Measurements from ENCODE around the gene ZDHHC14.

The ZDHHC14 gene

DNA sequence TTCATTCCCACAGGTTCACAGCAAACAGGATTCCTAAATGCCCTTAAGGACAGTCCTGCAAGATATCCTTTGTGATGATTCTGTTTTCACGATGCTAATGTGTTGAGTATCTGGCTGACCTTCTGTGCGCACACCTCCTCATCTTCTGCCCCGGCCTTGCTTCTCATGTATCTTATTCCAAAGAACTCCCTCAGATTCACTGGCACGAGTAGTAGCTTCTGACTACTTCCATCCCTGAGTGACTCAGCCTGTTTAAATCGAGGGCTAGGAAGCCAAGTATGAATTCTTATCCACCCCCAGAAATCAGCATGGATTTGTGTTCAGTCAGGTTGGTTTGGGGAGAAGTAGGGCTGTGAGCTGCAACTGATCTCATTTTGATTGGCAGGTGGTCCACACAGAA, 251.8 kb downstream of the ZDHHC14 start:
- no peak for DNase-seq

DNA sequence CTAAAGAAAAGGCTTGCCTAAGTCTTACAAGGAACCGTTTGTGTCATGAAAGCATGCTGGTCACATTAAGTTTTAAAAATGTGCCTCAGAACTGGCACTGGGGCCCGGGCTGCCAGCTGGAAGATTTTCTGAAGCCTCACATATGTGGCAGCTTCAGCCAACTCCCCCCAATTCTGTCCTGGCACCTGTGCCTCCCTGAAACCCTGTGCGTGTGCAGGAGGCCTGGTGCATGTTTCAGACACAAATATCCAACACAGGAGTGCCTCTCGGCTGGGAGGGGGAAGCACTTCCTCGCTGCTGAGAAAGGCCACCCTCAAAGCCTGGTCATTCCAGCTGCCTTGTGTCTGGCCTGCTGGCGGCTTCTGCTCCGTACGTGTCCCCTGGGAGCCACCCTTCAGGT, 253.6 kb downstream of the ZDHHC14 start:
- no peak for DNase-seq

DNA sequence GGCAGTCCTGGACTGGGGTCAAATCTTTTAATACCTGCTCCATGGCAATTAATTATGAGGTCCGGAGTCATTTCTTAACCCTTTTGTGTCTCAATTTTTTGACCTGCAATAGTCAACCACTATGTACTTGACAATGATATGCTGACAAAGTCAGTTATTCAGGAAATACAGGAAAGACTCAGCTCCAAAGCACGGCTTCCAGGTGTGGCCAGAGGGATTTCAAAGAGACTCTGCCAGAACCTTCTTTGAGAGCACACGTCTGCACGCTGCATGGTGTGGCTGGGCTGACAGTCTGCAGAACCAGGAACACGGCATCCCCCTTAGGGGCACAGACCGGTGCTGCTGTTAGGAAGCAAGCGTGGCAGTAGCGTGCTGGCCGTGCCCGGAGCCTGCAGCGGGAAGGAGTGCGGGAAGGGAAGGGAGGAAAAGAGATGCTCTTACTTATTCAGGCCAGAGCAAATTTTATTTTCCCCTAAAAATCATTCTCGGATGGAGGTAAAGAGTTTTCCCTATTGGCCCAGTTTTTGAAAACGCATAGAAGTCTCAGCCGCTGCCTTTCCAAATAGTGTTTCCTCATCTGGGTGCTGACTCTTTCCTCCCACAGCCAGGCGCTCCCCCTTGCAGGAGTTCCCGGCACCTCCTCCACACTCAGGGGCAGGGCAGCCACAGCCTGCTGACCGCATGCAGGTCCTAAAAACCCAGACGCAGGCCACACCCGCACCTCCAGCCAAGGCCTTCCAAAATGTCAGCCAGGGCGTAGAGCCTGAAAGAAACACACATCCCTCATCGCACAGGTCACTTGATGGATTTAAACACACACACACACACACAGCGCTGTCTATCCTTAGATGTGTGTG, 254.6 kb downstream of the ZDHHC14 start:
- no peak for DNase-seq

DNA sequence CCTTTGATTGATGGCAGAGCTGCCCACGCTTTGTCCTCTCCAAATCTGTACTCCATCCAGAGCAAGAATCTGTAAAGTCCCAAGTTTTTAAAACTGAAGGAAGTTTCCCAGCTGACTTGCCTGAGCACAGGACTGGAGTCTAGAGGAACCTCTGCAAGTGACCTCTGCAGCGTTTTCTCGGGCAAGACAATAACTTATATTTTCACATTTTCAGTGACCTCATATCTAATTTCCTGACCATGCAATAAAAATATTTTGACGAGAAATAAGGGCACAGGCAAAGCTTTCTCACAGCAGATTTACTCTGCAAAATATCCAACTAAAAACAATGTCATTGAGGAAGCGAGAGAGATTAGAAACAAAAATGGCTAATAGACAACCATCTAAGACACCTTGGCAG, 256.5 kb downstream of the ZDHHC14 start:
- DNase-seq: no peak

DNA sequence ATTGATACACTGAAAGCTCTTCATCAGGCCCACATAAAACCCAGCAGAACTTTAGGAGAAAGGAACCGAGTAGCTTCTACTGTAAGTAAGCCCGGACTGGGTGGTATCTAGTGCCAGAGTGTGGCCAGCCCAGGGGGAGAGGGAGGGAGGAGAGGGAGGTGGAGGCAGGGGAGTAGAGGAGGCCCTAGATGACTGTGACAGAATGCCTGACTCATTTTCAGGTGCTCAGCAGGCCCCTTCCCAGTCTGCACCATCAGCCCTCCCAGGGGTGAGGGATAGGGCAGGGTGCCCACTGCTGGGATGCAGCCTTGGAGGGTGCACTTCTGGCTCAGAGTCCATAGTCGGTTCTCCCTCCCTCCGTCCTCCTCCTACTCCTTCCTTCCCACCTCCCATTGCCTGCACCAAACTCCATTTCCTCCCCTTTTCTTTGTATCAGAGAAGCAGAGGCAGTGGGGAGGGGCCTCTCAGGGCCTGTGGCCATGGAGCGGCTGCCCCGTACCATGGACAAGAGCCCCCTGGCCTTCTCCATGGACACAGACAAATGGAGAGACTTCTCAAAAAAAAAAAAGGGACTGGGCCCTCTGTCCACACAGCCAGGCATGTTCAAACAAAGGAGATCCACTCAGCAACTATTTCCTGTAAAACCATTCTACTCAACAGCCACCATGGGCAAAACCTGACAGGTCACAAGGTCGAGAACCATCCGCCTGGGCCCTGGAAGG, 257.1 kb downstream of the ZDHHC14 start:
- DNase-seq: no peak

DNA sequence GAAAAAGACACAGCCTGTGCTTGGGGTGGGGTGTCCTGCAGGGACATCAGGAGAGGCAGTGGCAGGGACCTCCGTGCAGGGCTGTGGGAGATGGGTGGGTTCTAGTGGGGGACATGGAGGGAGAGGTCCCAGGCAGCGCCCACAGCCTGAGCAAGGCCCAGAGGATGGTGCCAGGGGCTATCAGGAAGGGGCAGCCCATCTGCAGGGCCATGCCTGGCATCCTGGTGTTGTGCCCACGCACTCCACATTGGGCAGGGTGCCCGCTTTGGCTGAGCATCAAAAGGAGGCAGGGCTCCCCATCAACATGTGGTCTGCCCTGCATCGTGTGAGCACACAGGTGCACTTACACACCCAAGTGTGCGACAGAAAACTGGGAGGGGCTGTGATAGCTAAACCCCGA, 257.8 kb downstream of the ZDHHC14 start:
- DNase-seq: no peak

DNA sequence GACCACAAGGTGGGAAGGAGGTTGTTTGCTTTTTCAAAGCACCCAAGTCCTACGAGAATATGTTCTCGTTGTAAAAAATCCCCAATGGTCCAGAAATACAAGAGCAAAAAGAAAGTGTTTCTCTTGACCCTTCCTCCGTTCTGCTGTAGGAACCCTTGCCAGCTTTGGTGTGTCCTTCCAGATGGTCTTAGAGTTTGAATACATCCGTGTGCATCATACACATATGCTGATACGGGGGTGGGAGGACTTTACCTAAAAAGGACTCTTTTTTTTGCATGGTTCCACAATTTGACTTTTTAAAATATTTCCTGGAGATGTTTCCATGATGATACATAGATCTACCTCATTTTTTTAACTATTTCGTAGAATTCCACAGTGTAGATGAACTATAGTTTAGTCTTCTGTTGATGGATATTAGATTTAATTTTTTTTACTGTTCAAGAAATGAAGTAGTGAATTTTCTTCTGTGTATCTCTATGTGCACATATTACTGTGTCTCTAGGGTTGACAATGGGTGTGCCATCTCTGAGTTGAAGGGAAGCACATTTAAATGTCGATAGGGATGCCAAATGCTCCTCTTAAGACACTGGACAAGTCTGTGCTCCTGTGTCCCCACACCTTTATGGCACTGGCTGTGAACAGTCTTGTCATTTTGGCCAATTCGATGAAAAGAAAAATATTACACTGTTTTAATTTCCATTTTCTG, 259.9 kb downstream of the ZDHHC14 start:
- DNase-seq: no peak

DNA sequence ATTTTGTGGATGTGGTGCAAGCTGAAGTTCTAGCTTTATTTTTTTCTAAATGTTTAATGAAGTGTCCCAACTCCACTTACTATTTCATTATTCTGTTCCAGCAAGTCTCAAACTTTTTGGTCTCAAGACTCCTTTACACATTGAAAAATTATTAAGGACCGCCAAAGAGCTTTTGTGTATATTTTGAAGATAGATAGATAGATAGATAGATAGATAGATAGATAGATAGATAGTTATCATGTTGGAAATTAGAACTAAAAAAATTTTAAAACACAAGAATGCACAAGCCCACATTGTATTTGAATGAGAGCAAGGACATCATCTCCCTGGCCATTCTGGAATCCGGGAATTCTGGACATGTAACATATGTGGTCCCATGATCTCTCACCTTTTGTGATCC, 260.8 kb downstream of the ZDHHC14 start:
- no peak for DNase-seq

DNA sequence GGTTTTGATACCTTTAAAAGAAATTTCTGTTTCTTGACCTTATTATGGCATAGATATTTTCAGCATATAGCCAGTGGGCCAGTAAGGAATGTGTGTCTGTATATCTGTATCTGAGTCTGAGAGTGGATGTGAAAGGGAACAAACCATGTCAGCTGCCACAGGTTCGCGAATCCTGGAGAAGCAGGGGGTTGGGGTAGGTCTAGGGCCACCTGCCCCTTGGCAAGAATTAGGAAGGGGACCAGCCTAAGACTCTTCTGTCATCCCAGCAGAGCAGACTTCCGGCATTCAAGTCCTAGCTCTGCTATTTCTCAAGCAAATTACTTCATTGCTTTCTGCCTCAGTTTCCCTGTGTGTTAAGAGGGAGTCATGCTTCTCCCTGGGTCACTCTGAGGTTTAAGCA, 261.7 kb downstream of the ZDHHC14 start:
- no peak for DNase-seq

DNA sequence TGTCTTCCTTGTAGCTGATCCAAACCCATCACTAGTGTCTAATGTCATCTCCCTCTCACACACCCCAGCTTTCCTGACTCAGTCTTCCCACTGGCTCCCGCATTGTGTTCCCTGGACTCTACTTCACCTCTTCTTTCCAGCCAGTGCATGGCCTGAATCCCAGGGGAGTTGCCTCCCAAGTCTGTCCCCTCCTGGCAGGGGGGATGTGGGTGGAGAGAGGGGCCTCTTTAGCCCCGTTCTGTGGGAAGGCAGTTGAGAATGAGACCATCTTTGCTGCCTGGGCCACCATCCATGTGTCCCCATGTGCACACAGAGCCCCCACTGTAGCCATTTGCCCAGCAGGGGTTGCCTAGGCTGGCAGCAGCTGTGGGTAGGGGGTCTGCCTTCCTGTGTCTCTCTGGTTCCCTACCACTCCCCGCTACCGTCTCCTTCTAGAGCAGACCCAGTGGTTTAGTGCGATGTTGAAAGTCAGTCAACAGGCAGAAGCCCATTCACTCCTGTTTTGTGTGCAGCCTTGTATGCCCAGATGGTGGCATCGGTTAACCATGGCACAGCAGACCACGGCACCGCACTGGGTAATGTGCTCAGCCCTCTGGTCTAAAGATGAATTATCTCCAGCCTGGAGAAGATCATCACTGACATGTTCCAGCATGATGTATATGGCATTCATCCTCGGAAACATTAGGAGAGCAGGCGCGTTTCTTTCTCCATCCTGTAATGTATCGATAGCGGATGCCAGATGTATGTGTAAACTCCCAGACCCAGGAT, 263.2 kb downstream of the ZDHHC14 start:
- peak; percentile 77 for DNase-seq

DNA sequence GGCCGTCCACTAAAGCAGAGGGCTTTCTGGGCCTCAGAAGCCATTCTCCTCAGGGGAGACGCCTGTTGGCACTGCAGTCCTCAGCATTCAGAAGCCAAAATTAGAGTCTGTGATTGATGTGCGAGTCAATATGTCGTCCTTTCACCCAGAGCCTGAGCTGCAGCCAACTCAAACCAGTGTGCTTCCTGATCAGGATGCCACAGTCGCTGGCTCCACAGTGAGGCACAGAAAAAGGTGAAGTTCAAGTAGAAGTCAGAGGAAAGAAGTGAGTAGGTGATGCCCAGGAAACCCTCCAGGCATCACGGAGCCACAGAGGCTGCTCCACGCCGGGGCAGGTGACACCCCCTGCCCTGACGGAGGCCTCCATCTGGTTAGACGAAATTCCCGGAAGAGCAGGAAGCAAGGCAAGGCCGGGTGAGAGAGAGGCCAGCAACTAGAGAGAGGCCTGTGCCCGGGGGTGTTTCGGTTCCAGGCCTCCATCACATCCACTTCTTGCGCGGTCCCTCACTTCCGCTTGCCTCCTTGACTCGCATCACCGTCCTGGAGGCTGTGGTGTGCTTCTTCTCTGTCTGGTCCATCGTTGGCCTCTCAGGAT, 264.3 kb downstream of the ZDHHC14 start:
- DNase-seq: no peak

DNA sequence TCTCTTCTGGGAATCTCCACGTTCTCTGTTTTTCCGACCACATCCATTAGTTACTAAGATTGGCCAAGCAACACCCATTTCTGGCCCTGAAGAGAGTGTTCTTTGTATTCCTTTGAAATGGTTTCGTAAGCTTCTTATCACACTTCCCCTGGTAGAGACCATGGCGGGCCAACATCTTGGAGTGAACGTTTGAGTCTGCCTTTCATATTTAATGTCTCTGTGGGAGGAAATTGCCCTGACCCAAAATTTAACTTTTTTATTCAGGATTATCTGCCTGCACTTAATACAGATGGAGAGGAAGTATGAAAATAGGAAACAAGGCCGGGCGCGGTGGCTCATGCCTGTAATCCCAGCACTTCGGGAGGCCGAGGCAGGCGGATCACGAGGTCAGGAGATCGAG, 265.0 kb downstream of the ZDHHC14 start:
- no peak for DNase-seq

DNA sequence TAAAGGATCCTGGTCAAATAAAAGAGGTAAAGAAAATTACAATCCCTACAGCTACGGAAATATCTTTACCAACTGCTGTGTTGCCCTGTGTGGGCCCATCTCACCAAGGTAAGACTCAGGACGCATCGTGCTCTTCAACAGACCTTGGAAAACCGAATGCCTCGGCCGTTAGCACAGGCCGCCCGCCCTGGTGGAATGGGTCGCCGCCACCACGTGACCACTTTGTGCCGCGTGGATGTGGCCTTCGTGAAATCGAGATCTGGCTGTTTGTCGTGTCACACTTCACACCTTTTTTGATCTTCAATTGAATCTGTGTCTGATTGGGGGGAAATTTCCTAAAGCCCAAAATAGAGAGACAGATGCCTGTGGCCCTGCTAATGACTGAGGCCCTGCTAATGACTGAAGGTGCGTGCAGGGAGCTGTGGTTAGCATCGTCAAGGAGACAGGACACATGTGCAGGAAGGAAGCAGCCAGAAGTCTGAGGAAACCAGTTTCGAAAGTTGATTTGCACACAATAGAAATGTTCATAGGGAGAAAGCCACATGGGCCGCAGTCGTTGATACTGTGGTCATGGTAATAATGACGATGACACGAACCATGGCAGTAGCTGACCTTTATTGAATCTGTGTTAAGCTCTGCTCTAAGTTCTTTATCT, 266.4 kb downstream of the ZDHHC14 start:
- peak; percentile 56 for DNase-seq

DNA sequence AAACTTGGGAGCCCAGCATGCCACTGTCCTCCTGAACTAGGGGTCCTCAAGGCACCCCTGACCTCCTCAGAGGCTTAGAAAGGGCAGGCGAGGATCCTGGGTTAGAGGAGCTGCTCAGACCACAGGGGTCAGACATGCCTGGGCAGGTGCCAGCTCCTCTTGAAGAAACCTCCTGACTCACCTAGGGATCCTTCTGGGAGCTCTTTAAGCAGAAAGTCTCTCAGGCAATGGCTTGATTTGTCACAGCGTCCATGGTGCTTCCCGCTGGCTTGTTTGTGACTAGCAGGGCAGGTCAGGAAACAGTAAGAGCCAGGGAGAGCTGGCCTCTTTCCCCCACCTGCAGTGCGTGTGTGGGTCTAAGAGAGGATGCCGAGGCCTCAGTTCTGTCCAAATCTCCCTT, 267.6 kb downstream of the ZDHHC14 start:
- DNase-seq: peak; percentile 85

DNA sequence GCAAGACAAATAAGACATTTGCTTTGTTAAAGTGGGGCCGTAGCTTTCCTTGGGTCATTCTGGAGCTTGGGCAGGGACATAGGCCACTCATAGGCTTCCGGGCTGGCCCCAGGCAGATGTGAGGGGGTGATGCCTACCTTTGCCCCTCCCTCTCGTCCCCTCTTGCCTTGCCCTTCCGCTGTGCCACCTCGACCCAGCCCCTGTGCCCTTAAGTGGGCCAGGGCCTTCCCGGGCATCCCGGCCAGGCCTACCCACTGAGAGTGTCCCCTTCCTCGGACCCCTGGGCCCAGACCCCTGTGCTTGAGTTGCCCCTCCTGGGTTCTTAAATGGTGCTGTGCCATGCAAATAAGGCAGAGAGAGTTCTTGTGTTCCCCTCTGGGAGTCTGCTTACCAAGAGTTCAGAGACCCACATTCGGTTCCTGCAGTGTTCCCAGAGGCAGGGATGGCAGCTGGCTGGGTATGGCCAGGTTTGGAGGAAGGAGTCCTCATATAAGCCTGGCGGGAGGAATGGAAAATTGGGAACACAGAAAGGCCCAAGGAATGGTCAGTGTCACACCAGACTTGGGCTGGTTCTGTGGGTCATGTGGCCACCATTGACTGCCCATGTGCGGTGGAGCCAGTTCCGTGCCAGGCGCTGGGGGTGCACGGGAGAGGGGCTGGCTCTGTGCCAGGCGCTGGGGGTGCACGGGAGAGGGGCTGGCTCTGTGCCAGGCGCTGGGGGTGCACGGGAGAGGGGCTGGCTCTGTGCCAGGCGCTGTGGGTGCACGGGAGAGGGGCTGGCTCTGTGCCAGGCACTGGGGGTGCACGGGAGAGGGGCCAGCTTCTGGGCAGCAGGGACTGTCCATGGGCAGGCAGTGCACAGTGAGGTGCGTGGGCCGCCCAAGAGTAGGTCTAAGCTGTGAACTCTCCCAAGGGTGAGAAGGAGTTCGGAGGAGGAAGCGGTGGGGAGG, 268.6 kb downstream of the ZDHHC14 start:
- peak; percentile 57 for DNase-seq

DNA sequence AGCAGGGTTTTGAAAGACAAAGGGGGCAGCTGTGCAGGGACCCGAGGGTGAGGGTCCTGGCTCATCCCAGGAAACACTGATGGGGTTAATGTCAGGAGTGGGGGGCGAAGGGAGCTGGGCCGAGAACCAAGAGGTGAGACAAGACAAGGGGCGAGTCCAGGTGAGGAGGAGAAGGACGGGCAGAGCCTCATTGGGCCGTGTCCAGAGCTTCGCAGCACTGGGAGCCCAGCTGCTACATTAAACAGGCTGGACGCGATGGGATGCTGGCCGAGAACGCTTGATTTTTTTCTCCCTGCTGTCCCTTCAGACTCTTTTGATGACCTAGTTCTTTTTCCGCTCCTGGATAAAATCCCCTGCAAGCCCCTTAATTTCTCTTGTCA, 269.3 kb downstream of the ZDHHC14 start:
- peak; percentile 57 for DNase-seq

DNA sequence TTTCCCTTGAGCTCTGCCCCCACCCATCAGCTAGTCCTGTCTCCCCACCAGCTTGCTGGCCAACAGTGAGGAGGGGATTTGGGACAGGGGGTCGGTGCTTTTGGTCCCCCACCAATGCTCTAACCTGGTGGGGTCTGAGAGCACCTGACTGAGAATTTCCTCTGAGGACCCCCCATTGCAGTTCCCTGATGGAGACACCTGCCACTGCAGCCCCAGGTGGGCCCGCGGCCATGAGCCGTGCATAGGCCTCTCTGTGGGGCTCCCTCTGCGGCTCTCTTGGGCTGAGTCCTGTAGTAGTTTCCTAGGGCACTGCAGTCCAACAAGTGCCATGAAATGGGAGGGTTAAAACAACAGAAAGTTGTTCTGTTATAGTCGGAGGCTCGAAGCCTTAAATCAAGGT, 269.8 kb downstream of the ZDHHC14 start:
- DNase-seq: no peak

DNA sequence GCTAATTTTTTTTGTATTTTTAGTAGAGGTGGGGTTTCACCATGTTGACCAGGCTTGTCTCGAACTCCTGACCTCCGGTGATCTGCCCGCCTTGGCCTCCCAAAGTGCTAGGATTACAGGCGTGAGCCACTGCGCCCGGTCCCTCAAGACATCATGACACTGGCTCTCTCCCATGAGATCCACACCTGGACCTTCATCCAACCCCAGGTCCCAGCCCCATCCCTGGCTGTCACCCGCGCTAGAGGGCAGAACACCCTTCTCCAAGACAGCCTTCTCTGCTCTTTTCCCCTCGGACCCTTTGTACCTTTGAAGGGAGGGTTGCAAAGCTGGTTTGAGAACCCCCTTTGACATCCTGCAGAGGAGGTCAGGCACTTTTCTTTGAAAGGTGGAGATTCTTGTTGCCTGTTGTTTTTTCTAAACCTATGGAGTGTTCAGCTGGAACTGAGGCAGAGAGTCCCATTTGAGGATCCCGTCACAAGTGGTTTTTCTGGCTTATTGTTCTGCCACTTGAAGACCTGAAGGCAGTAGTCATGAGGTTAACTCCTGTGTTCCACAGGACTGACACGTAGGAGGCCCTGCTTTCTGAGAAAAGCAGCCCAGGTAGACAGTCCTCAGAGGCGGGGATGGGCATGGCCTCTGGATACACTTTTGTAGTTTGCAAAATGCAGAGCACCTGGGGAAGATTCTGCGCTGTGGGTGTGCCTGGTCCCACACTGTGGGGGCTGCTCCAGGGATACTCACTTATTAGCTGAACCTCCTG, 270.9 kb downstream of the ZDHHC14 start:
- no peak for DNase-seq

DNA sequence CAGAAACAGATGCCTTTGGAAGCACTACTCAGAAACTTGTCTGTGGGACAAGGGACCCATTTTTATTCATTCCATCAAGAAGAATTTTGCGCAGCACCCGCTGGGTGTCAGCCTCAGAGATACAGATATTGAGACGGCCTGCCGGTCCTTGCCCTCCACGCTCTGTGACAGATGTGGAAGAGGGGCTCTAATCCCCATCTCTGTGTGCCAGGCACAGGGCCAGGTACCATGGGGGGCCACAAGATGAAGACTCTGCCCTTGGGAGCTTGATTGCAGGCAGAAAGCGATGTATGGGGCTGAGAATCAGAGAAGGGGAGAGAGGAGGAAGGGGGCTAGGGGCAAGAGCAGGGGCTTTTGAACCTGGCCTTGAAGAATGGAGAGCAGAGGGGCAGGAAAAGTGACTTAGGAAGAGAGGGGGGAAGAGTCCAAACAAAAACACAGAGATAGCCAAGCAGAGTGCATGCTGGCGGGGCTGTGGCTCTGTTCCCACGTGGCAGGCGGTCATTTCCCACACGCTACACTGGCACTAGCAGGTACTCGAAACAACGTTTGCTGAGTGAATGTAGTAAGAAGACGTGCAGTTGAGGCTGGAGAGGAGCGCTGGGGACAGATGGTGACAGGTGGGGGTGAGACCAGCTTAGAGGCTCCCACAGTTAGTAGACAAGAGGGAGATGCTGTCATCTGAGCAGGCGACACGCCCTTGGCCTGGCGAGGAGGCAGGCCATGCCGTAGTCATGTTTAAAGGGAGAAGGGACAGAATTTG, 271.8 kb downstream of the ZDHHC14 start:
- peak; percentile 38 for DNase-seq
